Loucy (cell line): ENCODE results near the gene APBB3.

Source experiments
- EZH2phosphoT487 ChIP-seq: fragments of 200-600 bp; IDR thresholded peaks from 2 replicates; pipeline ENCODE4 v1.6.1; 2018; ENCODE audit warnings: antibody characterized with exemption, mild to moderate bottlenecking, moderate library complexity, borderline replicate concordance
- TF ChIP-seq, protein P1 (sequence below): fragments of 200-600 bp; sonication (generic); conservative IDR thresholded peaks from 2 replicates; pipeline ENCODE4 v1.5.1; 2014; ENCODE audit warnings: mild to moderate bottlenecking, antibody characterized with exemption, low read length

DNA sequence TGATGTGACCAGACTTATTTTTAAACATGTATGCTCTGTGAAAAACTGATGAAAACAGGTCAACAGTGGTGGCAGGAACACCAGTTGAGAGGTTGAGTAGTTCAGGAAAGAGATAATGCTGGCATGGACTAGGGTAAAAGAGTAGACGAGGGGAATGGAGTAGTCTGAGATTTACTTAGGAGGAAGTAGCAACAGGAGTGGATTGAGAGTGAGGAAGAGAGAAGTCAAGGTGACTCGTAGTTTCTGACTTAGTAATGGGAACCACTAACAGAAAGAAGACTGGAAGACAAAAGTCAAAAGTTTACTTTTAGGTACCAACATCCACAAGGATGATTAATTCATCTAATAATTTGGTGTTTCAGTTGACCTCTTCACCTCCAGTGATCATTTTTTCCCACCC is 10.7 kb downstream of the APBB3 start:
- TF ChIP-seq, protein P1, sequence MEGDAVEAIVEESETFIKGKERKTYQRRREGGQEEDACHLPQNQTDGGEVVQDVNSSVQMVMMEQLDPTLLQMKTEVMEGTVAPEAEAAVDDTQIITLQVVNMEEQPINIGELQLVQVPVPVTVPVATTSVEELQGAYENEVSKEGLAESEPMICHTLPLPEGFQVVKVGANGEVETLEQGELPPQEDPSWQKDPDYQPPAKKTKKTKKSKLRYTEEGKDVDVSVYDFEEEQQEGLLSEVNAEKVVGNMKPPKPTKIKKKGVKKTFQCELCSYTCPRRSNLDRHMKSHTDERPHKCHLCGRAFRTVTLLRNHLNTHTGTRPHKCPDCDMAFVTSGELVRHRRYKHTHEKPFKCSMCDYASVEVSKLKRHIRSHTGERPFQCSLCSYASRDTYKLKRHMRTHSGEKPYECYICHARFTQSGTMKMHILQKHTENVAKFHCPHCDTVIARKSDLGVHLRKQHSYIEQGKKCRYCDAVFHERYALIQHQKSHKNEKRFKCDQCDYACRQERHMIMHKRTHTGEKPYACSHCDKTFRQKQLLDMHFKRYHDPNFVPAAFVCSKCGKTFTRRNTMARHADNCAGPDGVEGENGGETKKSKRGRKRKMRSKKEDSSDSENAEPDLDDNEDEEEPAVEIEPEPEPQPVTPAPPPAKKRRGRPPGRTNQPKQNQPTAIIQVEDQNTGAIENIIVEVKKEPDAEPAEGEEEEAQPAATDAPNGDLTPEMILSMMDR = no peak
- TF ChIP-seq EZH2phosphoT487 = no peak
